DMS53 treated with DMSO at 0.1 percent for 48 hours (cell line): ENCODE results near the gene ZFP36L2.

Experiments used
- DNase-seq: peaks from one replicate; lab custom pipeline; 2025; ENCODE audit not compliant: unreplicated experiment; lab: John Stamatoyannopoulos, UW

ZFP36L2 gene

GRCh38 chr2:43210467-43211303 is 15.7 kb downstream of the ZFP36L2 start:
- DNase-seq = no peak

- DNase-seq = no peak
Observed at GRCh38 chr2:43210125-43210466, 16.3 kb downstream of the ZFP36L2 start.

DNA sequence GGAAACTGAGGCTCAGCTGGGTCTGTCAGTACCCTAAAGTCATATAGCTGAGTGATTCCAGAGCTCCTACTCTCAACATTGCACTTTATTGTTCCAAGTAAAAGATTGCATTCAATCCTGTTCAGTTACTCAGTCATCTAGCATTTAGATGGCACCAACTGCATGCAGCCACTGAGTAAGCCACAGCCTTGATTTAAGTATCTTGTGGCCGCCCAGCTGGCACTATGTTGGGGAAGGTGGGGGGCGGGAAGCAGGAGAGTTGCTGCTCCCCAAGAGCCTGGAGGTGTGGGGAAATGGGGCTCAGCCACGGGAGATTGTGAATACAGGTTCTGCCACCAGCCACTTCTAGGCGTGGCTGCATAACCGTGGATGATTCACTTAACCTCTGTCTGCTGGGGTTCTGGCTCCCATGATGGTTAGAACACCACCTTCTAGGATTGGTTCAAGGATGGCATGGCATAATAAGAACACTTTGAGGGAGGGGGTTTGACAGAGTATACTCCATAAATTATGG is 17.1 kb downstream of the ZFP36L2 start:
- no peak for DNase-seq

DNA sequence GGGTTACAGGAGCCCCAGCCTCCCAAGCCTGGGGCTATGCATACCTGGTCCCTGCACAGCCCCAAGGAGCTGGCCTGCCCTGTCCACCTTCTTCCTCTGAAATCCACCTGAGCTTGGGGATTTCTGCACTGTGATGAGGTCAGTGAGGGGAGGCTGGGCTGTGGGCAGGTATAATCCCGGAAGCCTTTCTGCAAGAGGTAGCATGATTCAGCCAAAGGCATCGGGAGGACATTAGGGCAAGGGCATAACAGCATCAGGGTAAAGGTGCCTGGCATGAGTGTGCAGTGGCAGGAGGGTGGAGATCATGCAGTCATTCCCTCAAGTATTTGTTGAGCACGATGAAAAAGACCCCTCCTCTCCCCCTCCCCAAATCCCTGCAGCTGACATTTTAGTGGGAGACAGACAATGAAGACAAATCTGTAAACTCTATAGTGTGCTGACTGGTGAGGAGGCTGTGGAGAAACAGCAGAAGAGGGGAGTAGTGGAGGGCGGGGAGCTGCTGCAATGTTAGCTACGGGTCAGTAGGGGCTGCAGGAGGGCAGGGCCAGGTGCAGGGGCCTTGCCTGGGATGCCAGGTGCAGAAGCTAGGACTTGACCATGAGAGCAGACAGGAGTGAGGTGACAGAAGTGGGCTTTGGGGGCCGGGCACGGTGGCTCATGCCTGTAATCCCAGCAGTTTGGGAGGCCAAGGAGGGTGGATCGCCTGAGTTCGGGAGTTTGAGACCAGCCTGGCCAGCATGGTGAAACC is 18.7 kb downstream of the ZFP36L2 start:
- no peak for DNase-seq

- no peak for DNase-seq
Observed at GRCh38 chr2:43206602-43207001, 19.8 kb downstream of the ZFP36L2 start.

GRCh38 chr2:43203373-43203772 is 23.0 kb downstream of the ZFP36L2 start:
- DNase-seq = no peak

DNA sequence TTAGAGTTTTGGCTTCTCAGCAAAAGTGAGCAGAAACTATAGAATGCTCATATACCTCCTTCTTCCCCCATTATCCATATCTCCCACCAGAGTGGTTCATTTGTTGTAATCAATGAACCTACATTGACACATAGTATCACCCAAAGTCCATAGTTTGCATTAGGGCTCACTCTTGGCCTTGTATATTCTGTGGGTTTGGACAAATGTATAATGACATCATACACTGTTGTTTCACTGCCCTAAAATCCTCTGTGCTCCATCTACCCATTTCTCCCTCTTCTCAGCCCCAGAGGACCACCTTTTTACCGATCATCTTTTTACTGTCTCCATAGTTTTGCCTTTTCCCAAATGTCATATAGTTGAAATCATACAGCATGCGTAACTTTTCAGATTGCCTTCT is 24.1 kb downstream of the ZFP36L2 start:
- DNase-seq = no peak

- DNase-seq = no peak
Observed at GRCh38 chr2:43201497-43201896, 24.9 kb downstream of the ZFP36L2 start.

- DNase-seq = no peak
Observed at GRCh38 chr2:43201016-43201415, 25.4 kb downstream of the ZFP36L2 start.

DNA sequence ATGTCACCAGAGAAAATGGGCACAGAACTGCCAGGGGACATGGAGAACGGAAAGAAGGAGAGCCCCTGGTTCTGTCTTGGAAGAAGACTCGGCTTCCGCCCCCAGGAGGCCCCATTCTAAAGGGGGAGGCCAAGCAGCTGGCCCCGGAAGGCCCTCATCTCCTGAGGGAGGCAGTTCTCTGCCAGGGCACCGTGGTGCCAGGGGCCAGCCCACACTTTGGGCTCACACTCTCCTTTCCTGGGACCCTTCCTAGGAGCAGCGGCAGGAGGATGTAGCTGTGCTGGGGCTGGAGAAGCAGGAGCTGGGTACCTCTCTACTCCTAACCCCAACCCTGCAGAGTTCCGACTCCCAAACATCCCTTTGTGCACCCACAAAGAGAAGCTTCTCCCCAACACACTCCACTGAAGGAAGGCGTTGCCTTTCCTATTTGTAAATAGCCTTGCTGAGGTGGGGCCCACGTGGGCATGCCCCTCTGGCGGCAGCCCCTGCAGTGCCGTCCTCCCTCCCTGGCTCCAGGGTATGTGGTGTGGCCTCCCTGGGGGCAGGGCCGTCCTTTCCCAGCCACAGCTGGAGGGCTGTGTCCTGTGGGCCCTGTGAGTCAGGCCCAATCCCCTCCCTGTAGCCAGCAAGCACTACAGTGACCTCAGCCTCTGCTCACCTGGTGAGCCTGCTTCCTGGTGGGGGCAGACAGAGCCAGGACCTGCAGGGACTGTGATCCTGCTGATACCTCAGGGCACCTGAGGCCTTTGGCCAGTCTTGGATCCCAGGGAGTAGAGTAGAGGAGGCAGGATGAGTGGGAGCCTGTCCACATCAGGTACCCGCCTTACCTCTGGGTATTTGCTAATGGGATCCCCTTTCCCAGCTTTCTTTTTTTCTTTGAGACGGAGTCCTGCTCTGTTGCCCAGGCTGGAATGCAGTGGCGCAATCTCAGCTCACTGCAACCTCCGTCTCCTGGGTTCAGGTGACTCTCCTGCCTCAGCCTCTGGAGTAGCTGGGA is 26.6 kb downstream of the ZFP36L2 start:
- DNase-seq = peak; percentile 36

GRCh38 chr2:43198263-43198662 is 28.1 kb downstream of the ZFP36L2 start:
- no peak for DNase-seq

- DNase-seq = no peak
Observed at GRCh38 chr2:43197588-43197896, 28.9 kb downstream of the ZFP36L2 start.

DNA sequence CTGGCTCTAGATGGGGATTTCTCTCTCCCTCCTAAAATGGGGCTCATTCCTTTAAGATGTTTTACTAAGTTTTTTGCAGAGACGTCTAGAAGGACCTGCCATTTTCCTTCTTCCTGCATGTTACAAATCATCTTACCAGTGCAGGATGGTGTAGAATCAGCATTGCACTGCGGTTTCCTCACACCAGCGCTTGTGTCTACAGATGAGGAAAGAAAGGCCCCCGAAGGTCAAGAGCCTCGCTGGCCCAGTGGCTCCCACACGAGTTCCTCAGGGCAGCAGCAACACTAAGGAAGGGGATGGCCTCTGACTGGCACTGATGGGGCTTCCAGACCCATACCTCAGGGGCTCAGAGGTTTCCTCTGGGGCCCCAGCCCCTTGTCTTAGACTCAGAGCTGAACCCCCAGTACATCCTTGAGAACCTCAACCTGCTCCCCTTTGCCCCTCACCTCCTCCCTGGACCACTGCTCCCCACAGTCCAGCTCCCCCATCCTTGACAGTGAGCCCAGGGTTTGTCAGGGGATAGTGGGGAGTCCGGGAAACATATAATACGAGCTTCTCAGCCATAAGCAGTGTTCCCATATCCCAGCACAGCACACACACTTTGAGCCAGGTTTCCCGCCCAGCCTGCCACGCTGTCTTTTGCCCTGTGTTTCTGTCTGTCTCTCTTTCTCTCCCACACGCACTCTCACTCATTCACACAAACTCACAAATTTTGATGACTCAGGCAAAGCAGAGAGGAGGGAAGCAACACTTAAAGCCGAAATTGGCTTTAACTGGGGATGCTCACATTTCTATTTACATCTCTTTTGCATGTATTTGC is 29.4 kb downstream of the ZFP36L2 start:
- DNase-seq = no peak

GRCh38 chr2:43194121-43194869 is 32.1 kb downstream of the ZFP36L2 start:
- peak; percentile 83 for DNase-seq

DNA sequence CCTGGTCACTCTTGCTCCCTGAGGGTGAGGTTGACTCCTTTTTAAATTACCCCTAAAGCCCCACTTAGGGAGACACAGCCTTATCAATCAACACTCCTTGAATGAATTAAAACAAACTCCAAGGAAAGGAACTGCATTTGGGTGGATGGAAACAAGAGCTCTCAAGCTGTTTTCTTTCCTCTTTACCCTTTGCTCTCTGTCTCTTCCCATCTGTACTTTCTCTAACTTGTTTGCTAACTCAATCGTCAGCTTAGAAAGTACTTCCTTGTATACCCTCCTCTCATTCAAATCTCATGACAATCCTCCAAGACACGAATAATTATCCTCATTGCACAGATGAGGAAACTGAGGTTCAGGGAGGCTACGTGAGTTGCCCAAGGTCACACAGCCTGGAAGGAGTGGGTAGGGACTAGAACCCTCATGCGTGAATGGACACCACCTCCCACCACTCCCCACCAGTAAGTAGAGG is 32.7 kb downstream of the ZFP36L2 start:
- peak; percentile 51 for DNase-seq

DNA sequence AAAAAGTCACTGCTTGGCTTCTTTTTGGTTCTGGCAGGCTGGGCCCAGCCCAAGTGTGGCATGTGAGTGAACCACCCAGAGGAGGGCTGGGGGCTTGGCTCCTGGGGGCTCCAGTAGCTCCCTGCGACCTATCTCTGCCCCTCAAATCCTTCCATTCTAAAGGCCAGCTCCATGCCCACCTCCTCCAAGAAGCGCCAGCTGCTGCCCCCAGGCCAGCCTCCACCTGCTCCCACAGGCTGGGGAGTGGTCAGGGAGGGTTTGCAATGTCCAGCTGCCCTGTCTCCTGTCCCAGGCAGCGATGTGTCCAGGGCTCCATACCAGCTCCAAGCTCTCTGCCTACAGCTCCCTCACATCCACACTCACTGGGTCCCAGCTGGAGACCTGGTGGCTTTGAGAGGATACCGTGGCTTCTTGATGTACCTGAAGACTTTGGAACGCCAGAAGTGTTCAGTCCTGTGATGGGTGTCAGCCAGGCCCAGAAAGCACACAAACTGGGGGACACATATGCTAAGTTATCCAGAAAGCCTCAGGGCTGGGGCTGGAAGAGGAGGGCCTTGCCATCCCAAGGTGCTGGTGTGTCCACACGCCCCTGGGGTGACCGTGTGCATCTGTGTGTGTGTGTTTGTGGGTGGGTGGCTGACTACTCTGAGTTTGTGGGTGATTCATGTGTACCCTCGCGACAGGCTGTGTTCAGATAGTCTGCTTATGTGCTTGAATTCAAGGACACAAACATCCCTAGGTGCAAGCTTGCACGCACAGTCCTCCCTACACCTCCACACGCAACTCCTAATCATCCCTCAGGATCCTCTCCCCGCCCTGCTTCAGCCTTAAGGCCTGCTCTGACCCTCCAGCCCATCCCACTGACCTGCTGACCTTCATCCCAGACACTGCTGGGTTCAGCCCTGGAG is 33.4 kb downstream of the ZFP36L2 start:
- no peak for DNase-seq

GRCh38 chr2:43191947-43192516 is 34.4 kb downstream of the ZFP36L2 start:
- no peak for DNase-seq
